DOHH2 (cell line): ENCODE data around the gene CEP57L1.
"Not testable (repeated sequence)": the region's sequence is repeated elsewhere in the genome, so short reads cannot be mapped to it uniquely, and the experiment has no call there.

Experiments
- H3F3A ChIP-seq: fragments of 200-600 bp; sonication (generic), shearing (Covaris generic); 2 replicates; pipeline ENCODE4 v1.6.0; 2016; ENCODE audit warnings: antibody characterized with exemption, mild to moderate bottlenecking; ENCODE audit not compliant: control insufficient read depth, insufficient read depth
- H3K27ac ChIP-seq: fragments of 200-600 bp; sonication (generic); 2 replicates; pipeline ENCODE4 v1.5.1; 2014; ENCODE audit warnings: low read depth, mild to moderate bottlenecking, low read length, moderate library complexity
- H3K27me3 ChIP-seq: fragments of 200-600 bp; sonication (generic); 2 replicates; pipeline ENCODE4 v1.6.1; 2014; ENCODE audit warnings: mild to moderate bottlenecking, low read length, mixed read lengths; ENCODE audit not compliant: control insufficient read depth
- H3K36me3 ChIP-seq: fragments of 200-600 bp; sonication (generic); 2 replicates; pipeline ENCODE4 v1.6.1; 2014; ENCODE audit warnings: mild to moderate bottlenecking, low read length, moderate library complexity, mixed read lengths; ENCODE audit not compliant: control insufficient read depth
- H3K4me1 ChIP-seq: fragments of 200-600 bp; sonication (generic); 2 replicates; pipeline ENCODE4 v1.6.1; 2014; ENCODE audit warnings: mild to moderate bottlenecking, low read length, mixed read lengths; ENCODE audit not compliant: control insufficient read depth
- H3K4me2 ChIP-seq: fragments of 200-600 bp; sonication (generic); 2 replicates; pipeline ENCODE4 v1.6.0; 2014; ENCODE audit warnings: mild to moderate bottlenecking, low read length, moderate library complexity
- H3K4me3 ChIP-seq: fragments of 200-600 bp; sonication (generic); 2 replicates; pipeline ENCODE4 v1.5.1; 2014; ENCODE audit warnings: mild to moderate bottlenecking, low read length, mixed read lengths
- H3K79me2 ChIP-seq: fragments of 200-600 bp; sonication (generic); 2 replicates; pipeline ENCODE4 v1.6.1; 2014; ENCODE audit warnings: mild to moderate bottlenecking, low read length, mixed read lengths; ENCODE audit not compliant: control insufficient read depth
- H3K9me2 ChIP-seq: fragments of 200-600 bp; sonication (generic); replicated peaks from 2 replicates; pipeline ENCODE4 v1.6.1; 2014; ENCODE audit warnings: mild to moderate bottlenecking, low read length, mixed read lengths; ENCODE audit not compliant: control insufficient read depth
- H3K9me3 ChIP-seq: fragments of 200-600 bp; sonication (generic); 2 replicates; pipeline ENCODE4 v1.6.1; 2014; ENCODE audit warnings: antibody characterized with exemption, low read length, mixed read lengths; ENCODE audit not compliant: control insufficient read depth, insufficient read depth
- H4K20me1 ChIP-seq: fragments of 200-600 bp; sonication (generic); 2 replicates; pipeline ENCODE4 v1.6.0; 2014; ENCODE audit warnings: low read depth, mild to moderate bottlenecking, antibody characterized with exemption, low read length, moderate library complexity; ENCODE audit not compliant: control insufficient read depth, insufficient read depth
- CTCF ChIP-seq: fragments of 200-600 bp; sonication (generic); IDR thresholded peaks from one replicate; pipeline ENCODE4 v1.5.1; 2014; ENCODE audit warnings: antibody characterized with exemption, mild to moderate bottlenecking, low read depth, low read length; ENCODE audit not compliant: poor library complexity, severe bottlenecking
- EZH2phosphoT487 ChIP-seq: fragments of 200-600 bp; sonication (generic); IDR thresholded peaks from 2 replicates; pipeline ENCODE4 v1.6.1; 2017; ENCODE audit warnings: borderline replicate concordance, mild to moderate bottlenecking, antibody characterized with exemption, low read length, moderate library complexity, mixed read lengths

The CEP57L1 gene

DNA sequence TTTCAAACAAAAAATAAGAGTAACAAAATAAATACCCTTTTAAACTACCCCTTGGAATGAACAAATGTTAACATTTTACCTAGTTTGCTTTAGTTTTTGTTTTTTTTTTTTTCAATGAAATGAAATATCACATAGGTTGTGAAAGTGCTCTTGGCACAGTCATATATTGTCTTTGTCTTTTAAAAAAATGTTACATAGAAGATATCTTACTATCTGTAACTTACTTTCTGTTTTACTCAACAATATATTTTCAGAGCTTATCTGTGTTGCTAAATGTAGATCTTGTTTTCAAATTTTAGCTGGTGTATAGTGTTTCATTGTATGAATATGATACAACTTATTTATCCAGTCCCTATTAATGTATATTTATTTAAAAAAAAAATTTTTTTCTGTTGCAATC, 8.6 kb downstream of the CEP57L1 start:
- no peaks in the 10 kb centered on the region for H3F3A ChIP-seq
- H3K27ac ChIP-seq, result no peak overlapping the region
- no peaks in the 10 kb centered on the region for H3K9me3 ChIP-seq
- peaks cover 7% of the 10 kb centered on the region for H3K4me1 ChIP-seq
- H3K79me2 ChIP-seq, result peaks cover 12% of the 10 kb centered on the region
- no peaks in the 10 kb centered on the region for H3K9me2 ChIP-seq
- no peaks in the 10 kb centered on the region for H3K27me3 ChIP-seq
- no peak overlapping the region for H3K4me2 ChIP-seq
- H3K36me3 ChIP-seq, result no peaks in the 10 kb centered on the region; the same call in 1 of the 2 replicates
- H3K4me3 ChIP-seq, result no peak overlapping the region
- TF ChIP-seq EZH2phosphoT487, result no peak
- TF ChIP-seq CTCF, result no peak
- no peaks in the 10 kb centered on the region for H4K20me1 ChIP-seq

DNA sequence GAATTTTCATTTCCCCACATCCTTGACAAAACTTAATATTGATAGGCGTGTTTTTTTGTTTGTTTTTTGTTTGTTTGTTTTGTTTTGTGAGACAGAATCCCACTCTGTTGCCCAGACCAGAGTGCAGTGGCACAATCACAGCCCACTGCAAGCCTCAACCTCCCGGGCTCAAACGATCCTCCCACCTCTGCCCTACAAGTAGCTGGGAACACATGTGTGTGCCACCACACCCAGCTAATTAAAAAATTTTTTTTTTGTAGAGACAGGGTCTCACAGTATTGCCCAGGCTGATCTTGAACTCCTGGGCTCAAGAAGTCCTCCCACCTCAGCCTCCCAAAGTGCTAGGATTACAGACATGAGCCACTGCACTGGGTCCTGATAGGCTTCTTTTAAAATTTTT, 9.2 kb downstream of the CEP57L1 start:
- Histone ChIP-seq H3K9me2 (no peaks in the 10 kb centered on the region), H3K4me1 (peaks cover 7% of the 10 kb centered on the region), H3K36me3 (no peaks in the 10 kb centered on the region; the same call in 1 of the 2 replicates), H4K20me1 (no peaks in the 10 kb centered on the region), H3K27me3 (no peaks in the 10 kb centered on the region), H3F3A (no peaks in the 10 kb centered on the region), H3K27ac (no peak overlapping the region), H3K79me2 (peaks cover 11% of the 10 kb centered on the region), H3K9me3 (no peaks in the 10 kb centered on the region), H3K4me2 (no peak overlapping the region), H3K4me3 (no peak overlapping the region)
- no peak for TF ChIP-seq CTCF

GRCh38 chr6:109105681-109106080, 10.4 kb downstream of the CEP57L1 start:
- no peaks in the 10 kb centered on the region for H3K9me3 ChIP-seq
- no peaks in the 10 kb centered on the region for H4K20me1 ChIP-seq
- TF ChIP-seq EZH2phosphoT487, result no peak
- TF ChIP-seq CTCF, result no peak
- H3K4me3 ChIP-seq, result no peak overlapping the region
- H3K27me3 ChIP-seq, result no peaks in the 10 kb centered on the region
- no peak overlapping the region for H3K27ac ChIP-seq
- H3K36me3 ChIP-seq, result no peaks in the 10 kb centered on the region; the same call in 1 of the 2 replicates
- H3K4me1 ChIP-seq, result peaks cover 7% of the 10 kb centered on the region
- no peaks in the 10 kb centered on the region for H3F3A ChIP-seq
- peaks cover 11% of the 10 kb centered on the region for H3K79me2 ChIP-seq
- no peaks in the 10 kb centered on the region for H3K9me2 ChIP-seq
- H3K4me2 ChIP-seq, result no peak overlapping the region

GRCh38 chr6:109109663-109110062, 14.4 kb downstream of the CEP57L1 start:
- H3K27ac ChIP-seq, H3K36me3 ChIP-seq, H3K27me3 ChIP-seq, H4K20me1 ChIP-seq, H3K4me1 ChIP-seq, H3K4me3 ChIP-seq, H3K79me2 ChIP-seq, H3K9me3 ChIP-seq, H3K9me2 ChIP-seq, H3K4me2 ChIP-seq, H3F3A ChIP-seq: not testable (repeated sequence)

DNA sequence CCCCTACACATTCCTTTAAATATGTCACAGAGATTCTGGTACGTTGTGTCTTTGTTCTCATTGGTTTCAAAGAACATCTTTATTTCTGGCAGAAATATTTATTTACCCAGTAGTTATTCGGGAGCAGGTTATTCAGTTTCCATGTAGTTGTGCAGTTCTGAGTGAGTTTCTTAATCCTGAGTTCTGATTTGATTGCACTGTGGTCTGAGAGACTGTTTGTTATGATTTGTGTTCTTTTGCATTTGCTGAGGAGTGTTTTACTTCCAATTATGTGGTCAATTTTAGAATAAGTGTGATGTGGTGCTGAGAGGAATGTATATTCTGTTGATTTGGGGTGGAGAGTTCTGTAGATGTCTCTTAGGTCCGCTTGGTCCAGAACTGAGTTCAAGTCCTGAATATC, 17.4 kb downstream of the CEP57L1 start:
- not testable (repeated sequence) for H3K9me2 ChIP-seq, H3K36me3 ChIP-seq

More for the DNA sequence above, 17.4 kb downstream of the CEP57L1 start:
- H3K27me3 ChIP-seq, H3F3A ChIP-seq, H3K79me2 ChIP-seq, H3K4me3 ChIP-seq, H3K27ac ChIP-seq, H3K4me2 ChIP-seq, H3K9me3 ChIP-seq, H4K20me1 ChIP-seq: not testable (repeated sequence)
- H3K4me1 ChIP-seq, result peaks cover 13% of the 10 kb centered on the region
